Neural cell (in vitro differentiated cells): ENCODE measurements around the gene PLEKHG5.

ENCODE experiments used
- CTCF ChIP-seq: fragments of 450-650 bp; IDR thresholded peaks from 2 replicates; pipeline ENCODE4 v1.5.1; 2014; ENCODE audit warnings: antibody characterized with exemption, mild to moderate bottlenecking, moderate library complexity; ENCODE audit not compliant: poor library complexity, severe bottlenecking
- EP300 ChIP-seq: fragments of 450-650 bp; conservative IDR thresholded peaks from 2 replicates; pipeline ENCODE4 v1.6.1; 2014; ENCODE audit warnings: antibody characterized with exemption, mild to moderate bottlenecking, moderate library complexity; ENCODE audit not compliant: poor library complexity, severe bottlenecking
- EZH2 ChIP-seq: fragments of 200-600, 300-800 bp; shearing (Covaris generic), sonication (generic); IDR thresholded peaks from 2 replicates; pipeline ENCODE4 v1.6.1; 2014; ENCODE audit warnings: antibody characterized with exemption, low read length, borderline replicate concordance, mild to moderate bottlenecking; ENCODE audit not compliant: insufficient read depth, poor library complexity, severe bottlenecking
- MXI1 ChIP-seq: fragments of 450-650 bp; conservative IDR thresholded peaks from 2 replicates; pipeline ENCODE4 v1.6.1; 2014; ENCODE audit warnings: antibody characterized with exemption, mild to moderate bottlenecking; ENCODE audit not compliant: poor library complexity, severe bottlenecking
- POLR2AphosphoS5 ChIP-seq: IDR thresholded peaks from 2 replicates; pipeline ENCODE4 v1.6.1; 2012
- RAD21 ChIP-seq: fragments of 450-650 bp; conservative IDR thresholded peaks from 2 replicates; pipeline ENCODE4 v1.6.1; 2014; ENCODE audit warnings: antibody characterized with exemption, mild to moderate bottlenecking, moderate library complexity
- REST ChIP-seq: IDR thresholded peaks from 2 replicates; pipeline ENCODE4 v1.6.1; 2012; ENCODE audit warnings: borderline replicate concordance
- SMC3 ChIP-seq: fragments of 450-650 bp; conservative IDR thresholded peaks from 2 replicates; pipeline ENCODE4 v1.6.1; 2014; ENCODE audit warnings: antibody characterized with exemption, mild to moderate bottlenecking, moderate library complexity; ENCODE audit not compliant: poor library complexity
- TAF1 ChIP-seq: IDR thresholded peaks from 2 replicates; pipeline ENCODE4 v1.6.1; 2012; ENCODE audit warnings: low read depth

- no peak for TF ChIP-seq MXI1
- no peak for TF ChIP-seq EP300
- TF ChIP-seq CTCF: no peak
- no peak for TF ChIP-seq POLR2AphosphoS5
- no peak for TF ChIP-seq EZH2
- TF ChIP-seq REST: no peak
- no peak for TF ChIP-seq RAD21
- no peak for TF ChIP-seq SMC3
- no peak for TF ChIP-seq TAF1
Observed at GRCh38 chr1:6471970-6472368, 19.5 kb downstream of the PLEKHG5 start.
